GM19351 (cell line): ENCODE measurements around the gene ZNF697.
A peak's percentile ranks its signal among the peaks of the same experiment; 100 is the strongest.

Experiments
- ATAC-seq: cut with Tn5 transposase; IDR thresholded peaks from one replicate; pipeline ENCODE4 v1.9.1; 2021; ENCODE audit warnings: mild to moderate bottlenecking, moderate library complexity; ENCODE audit not compliant: unreplicated experiment

The ZNF697 gene

DNA sequence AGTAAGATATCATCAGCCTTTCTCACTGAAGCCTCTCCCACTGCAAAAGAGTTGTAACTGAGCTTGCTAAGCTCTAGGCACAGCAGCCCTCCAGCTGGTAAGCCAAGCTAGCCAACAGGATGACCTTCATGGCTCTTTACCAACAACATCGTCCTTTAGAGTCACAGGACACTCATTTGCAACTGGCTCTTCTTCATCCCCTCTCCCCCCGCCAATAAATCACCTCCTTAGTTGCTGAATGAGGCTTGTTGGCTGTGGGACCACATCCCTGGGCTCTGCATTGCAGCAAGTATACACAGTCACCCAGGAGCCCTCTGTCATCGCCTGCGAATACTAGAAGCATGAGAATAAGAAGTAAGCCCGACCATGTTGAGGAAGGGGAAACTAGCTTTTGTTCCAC, 16.0 kb upstream of the ZNF697 start:
- no peak for ATAC-seq

DNA sequence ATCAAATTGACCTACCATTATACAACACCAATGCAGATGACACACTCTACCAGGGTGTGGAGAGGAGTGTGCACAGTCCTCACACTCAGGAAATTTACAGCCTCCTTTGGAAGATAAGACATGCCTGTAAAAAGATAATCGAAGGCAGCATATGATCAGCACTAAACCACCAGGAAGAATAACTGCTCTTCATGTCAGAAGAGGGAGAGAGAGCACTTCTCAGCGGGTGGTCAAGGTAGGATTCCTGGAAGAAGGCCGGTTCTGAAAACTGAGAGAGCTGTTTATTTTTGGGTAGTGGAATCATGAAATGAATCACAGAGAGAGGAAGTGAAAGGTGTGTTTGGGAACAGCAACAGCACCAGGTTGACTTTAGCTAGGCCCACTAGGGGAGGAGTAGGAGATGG, 14.0 kb upstream of the ZNF697 start:
- ATAC-seq = peak; percentile 80

DNA sequence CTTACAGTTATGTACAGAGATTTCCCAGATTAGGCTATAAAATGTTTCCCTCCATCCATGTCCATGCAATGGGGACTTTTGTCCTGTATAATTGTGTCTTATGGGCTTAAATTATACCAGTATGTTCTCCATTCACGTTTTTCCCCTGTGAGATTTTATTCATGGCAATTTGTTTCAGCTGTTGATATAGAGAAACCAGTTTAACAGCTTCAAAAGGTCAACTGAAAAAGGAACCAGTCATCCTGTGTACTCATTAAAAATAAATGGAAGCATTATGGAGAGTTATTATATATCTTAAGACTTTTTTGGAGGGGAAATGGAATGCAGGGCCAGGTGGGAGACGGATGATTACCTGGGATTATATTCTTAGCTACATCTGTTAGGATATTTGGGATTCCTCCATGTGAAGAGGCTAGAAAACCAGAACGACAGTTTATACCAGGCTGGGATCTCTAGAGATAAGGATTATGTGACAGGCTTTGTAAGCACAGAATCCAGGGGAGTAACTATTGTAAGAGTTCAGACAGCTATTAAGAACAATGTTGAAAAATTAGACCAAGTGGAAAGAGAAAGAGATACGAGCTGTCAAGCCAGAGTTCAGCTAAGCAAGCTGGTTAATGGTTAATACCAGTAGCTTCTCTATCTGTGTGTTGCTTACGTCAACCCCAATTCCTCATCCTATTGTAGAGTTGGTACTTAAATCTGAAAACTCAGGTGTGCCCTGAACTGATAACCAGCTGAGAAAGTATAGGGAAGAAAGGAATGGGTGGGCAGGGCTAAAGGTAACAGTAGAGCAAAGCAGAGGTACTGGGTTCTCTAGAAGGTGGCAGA, 12.4 kb upstream of the ZNF697 start:
- no peak for ATAC-seq

DNA sequence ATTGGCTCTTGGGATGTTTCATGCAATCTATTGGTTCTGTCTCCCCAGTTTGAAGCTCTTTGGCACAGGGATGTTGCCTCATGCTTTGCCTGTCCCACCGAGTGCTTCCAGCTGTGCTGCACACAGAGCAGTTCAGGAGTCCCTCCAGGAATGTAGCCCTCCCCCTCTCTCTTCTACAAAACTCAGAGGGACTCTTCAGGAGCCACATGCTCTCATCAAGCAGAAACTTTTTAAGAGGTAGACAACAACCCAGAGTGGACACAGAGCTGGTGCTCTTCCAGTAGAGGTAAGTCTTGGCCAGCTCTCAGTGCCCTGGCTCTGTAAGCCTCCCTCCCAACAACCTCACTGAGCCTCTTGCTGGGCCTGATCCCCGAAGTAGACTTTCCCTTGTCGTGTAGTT, 11.6 kb upstream of the ZNF697 start:
- ATAC-seq = no peak

DNA sequence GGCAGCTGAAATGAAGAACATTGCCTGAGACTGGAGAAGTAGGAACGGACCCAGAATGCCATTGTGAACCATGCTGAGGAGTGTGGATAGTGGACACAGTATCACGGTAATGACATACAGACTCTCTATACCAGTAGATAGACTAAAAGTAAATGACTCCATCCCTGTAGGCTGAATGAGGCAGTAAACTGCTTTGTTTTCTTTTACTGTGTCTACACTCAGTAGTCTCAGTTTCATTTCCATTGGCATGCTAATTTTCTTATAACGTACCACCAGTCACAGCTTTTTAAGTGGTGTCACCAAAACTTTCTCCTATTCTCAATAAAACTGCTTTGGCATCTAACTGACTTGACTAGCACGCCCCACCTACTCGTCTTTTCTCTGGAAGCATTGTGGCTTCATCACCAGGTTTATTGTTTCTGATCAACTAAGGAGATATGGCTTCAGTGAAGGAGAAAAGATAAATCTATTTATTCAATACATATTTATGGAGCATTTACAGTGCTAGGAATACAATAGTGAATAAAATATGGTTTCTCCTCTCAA, 8.4 kb upstream of the ZNF697 start:
- no peak for ATAC-seq

DNA sequence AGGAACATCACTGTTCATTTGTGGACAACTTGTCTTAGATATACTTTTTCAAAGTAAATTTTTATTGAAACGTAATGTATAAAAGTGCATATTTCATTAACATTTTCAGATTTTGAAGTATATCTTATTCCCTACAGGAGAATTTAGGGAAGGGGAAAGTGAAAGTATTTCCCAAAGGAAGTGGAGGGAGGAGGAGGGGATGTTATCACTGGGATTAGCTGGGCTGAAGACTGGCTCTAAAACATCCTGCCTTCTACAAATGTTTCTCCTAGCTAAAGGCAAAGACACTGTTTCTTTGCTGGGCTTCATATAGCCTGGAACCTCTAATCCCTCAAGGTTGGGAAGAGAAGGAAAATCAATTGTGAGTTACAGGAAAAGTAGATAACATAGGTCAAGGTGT, 7.1 kb upstream of the ZNF697 start:
- no peak for ATAC-seq

DNA sequence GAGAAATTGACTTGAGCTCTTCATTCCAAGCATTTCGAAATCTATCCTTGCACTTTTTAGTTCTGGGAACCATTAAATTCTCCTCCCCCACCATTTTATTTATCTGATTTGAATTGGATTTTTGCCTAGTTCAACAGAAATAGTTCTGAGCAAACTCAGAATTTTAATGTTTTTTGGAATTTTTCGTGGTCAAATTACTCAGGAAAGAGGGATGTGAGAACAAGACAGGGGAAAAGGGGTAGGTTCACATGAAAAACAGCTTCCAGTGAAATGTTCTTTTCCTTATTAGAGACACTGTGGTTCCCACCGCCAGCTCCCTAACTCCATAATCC, 5.7 kb upstream of the ZNF697 start:
- no peak for ATAC-seq

DNA sequence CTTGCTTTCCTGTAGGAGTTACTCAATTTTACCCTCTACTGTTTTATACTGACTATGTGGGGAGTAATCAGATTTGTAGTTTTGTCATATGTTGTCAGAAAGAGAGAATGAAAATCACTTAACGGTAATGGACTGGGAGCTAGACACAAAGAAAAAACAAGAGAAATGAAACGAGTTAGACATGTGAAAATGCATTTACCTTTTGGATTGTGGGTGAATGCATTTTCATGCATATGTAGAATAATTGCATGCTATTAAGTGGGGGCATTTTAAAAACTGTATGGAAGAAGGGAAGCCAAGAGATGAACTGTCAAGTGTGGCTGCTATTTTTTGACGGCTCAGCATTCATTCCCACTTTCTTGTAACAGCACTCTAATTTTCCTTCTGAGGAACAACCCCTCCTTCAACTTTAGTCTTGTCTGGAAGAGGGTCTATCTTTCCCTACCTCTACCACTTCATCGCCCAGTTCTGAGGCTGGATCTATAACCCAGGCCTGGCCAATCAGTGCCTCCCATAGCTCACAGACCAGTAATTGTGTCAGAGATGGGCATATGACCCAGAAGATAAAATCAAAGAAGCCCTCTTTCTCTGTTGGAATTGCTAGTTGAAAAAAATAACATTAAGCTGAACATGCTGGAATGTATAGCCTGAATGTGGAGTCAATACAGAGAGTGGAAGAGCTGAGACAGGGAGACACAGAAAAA, 5.2 kb upstream of the ZNF697 start:
- no peak for ATAC-seq

DNA sequence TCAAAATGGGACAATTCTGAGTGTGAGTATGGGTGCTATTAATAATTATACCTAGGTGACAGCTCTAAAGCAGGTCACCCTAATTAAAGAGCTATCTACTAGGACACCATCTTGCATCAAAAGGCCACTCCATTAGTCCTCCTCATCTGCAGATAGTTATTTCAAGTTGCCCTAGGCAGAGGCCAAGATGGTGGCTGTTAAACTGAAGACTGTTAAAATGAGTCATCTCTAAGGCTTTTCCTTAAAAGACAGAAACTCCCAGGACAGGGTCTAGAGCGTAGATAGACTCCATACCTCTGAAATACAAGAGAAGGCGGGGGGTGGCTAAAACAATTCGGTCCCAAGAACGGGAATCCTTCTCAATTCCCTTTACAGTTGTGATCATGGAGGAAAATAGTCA, 4.5 kb upstream of the ZNF697 start:
- ATAC-seq = no peak

DNA sequence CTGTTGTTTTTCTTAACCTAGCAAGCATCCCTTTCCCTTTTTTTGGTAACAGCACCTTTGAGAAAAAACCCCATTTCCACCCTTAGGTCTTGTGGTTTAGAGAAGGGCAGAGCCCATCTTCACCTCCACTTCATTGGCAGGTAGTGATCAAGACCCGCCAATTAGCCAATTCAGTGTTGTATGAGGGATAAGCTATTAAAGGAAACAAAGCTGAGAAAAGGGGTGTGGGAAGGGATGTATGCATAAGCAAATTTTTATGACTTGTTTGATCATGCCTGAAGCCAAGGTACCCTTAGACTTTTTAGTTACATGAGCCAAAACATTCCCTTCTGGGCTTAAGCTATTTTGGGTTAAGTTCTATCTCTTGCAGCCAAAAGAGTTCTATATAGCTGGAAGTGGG, 3.6 kb upstream of the ZNF697 start:
- ATAC-seq = no peak

DNA sequence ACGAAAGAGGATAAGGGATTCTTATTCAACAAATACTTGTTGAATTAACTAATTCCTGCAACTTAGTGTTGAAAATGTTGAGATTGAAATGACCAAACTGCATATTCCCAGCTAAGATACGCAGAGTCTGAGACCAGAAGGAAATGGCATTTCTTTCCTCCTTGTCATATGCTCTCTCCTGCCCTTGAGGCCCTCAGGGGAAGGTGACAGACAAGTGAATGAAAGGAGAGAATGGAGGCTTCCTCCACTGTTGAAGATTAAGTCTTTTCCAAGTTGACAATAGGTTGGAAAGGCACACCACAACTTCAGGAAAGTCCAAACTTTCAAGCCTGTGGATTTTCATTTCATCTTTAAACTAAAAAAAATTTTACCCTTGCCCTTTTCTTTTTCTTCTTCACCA, 3.1 kb upstream of the ZNF697 start:
- ATAC-seq = no peak

DNA sequence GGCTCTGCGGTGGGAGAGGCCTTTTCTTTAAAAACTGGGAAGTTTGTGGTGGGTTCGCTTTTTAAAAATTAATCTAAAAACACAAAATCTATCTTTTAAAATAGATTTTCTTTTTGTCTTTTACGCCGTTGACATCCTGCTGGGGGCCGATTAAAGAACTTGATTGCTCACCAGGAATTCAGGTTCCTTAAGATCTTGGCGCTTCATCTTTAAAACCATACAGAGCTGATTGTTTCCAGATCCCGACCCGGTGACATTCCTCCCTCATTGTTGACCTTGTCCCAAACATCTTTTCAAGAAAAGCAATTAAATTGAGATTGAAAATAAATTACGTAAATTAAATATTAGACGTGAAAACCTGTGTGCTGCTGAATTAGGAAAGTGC, 546 bp upstream of the ZNF697 start:
- ATAC-seq = no peak

DNA sequence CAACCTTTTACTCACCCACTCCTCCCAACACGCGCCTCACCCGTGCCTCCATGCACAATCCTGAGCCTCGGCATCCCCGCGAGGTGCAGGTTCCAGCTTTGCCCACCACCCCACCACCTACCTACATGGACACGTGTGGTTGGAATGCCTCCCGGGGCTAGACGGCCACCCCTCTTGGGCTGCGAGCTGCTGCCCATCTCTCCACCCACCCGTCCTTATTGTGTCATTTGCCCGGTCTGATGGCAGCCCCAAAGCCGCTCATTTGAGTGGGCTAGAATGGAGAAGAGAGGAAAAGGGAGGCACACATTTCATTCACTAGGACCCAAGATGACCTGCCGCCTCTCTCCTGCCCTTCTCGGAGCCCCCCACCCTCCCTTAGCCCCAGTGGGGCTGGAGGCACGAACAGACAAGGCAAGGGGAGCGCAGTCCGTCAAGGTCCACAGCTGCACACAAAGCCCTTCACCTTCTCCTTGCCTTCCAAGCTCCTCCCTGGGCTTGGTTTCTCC, 785 bp downstream of the ZNF697 start:
- ATAC-seq = peak; percentile 15

DNA sequence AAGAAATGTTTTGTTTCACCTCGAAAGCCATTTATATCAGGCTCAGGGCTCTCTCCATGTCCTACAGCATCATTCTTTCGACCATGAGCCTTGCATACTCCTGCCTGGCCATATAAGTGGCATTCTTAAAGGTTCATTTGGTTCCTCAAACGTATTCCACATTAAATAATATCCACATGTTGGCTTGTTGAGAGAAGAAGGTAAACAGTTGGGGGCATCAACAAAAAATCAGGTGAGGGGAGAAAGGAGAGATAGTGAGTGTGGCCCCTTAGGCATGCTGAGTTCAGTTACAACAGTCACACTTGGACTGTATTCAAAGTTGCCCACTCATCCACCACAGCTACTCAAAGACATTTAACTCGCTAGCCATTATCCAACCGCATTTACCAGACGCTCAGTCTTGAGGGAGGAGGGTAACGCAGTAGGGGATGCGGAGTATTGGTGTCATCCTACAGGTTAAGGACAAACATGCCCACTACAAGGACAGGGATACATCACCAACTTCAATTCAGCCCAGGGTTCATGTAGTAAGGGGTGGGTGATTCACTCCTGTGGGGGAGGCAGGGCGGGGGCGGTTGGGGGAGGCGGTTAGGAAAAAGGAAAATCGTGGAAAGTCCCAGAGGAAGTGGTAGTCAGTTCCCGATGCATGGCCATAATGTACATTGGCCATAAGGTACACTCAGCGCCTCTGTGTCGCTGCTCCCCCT, 1.4 kb downstream of the ZNF697 start:
- no peak for ATAC-seq

DNA sequence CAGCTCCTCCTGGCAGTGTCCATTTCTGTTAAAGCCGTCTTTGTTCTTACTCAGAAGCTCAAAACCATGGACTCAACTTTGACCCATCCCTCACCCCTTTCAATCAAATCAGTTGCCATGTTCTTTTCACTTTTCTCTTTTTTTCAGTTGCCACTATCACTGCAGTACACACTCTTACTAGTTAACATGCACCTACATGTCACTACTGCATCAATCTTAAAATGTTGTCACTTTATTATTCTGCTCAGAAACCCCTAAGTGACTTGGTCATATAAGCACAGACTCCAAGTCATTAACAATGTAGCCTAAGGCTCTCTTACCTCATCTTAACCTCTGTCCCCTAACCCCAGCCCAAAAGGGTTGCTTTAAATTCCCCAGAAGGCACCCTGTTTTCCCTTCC, 9.0 kb downstream of the ZNF697 start:
- no peak for ATAC-seq

DNA sequence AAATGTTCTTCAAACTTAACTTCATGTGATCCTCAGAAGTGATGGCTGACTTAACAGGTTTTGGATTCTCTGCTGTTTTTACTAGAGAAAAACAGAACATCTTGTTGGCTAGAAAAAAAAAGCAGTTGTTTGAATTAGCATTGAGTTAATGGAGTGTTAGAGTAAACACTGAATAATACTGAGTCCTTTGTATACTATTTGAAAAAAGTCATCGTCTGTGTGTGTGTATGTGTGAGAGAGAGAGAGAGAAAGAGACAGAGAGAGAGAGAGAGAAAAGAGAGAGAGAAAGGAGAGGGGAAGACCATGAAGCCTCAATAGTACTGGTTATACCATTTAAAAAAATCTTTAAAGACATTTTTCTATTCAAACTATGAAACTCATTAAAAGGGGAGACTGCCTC, 10.4 kb downstream of the ZNF697 start:
- ATAC-seq = no peak

DNA sequence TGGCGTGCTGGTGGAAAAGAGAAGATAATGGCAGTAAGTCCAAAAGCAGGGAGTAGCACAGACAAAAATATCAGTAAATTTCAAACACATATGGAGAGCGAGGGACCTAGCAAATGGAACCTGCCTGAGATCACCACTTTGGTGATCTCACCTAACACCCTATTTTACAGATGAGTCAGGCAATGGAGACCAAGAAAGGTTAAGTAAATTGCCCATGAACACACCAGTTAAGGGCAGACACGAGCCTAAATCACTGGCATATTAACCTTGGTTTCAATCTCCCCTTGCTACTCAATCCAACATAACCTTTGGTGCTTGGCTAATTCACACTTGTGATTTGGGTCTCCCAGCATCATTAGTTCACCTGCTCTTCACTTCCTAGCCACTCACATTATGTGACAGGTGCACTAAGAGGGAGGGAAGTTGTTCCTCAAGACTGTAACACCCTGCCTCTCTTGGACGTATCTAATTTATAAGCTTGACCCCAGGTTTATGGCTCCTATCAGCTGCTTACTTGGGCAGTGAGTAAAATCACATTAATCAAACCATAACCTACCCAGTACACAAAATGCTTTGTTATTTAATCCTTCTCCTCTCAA, 11.5 kb downstream of the ZNF697 start:
- ATAC-seq = no peak

DNA sequence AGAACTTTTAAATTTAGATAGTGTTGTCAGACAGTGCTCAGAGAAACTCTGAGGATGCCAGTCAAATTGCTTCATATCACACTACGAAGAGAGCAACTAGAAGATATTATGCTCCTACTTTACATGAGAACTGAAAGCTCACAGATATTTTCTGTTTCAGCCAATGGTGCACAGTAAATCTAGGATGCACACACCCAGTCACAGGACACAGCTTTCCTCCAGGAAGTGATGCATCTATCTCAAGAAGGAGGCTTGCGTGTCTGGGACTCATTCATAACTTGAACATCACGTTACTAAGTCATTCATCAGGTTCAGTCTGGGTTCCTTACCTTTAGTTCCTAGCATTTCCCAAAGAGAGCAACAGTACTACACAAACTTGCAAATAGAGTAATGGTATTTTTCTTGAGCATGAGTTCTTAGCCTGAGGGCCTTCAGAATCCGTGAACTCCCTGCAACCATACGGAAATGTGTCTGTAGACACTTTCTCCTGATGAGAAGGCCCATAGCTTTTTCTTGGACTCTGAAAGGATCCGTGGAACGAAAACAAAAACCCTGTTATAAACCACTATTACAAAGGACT, 12.2 kb downstream of the ZNF697 start:
- peak; percentile 54 for ATAC-seq

DNA sequence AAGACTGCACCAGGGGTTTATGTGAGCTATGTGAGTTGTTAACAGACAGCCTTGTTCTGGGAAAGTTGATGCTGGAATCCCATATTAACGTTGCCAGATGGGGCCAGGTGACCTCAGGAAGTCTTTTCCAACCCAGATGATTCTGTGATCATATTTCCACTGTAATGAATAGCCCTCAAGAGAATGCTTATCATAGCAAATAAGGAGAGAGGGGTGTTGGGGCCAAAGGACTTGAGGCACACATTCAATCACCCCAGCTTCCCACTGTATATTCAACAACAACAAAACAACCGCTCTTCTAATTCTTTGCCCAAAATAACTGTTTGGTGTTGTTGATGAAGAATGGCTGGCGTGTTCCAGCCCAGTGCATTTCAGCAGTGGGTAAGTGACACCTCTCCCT, 14.1 kb downstream of the ZNF697 start:
- no peak for ATAC-seq

DNA sequence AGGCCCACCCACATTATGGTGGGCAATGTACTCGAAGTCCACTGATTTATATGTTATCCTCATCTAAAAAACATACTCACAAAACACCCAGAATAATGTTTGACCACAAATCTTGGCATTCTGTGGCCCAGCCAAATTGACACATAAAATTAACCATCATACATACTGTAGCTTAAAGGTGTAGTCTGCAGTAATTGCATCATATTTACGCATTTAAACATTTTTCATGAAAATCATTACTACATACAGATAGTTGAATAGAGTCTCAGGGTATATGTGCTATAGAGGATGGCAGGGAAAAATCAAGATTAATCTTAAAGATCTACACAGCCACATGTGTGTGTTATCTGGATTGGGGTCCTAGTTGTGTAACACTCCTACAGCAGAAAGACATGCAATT, 14.5 kb downstream of the ZNF697 start:
- ATAC-seq = no peak

DNA sequence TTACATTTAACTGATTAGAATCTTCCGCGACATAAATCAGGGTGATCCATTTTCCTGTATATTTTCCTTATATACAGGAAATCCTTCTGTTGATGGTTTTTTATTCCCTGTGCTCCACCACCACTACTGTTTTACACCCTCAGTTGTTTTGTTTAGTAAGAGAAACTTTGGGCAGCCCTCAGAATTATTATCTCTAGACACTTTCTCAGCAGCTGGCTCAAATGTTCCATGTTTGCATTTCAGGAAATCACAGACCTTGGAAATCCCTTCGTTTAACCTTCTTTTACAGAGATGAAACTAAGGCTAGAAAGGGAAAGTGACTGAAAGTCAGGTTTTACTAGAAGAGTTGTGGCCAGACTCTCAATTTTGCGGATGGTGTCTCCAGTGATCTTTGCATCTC, 15.2 kb downstream of the ZNF697 start:
- no peak for ATAC-seq
